Panc1 (cell line): ENCODE measurements around the gene ST3GAL5. TPM values are rescaled to one million over a fixed set of nuclear protein-coding genes. Genes with fewer than 3 reads are reported as not detected.

Source experiments
- ATAC-seq: fragments of 200-7000 bp; cut with Tn5 transposase; 2 replicates; pipeline ENCODE4 v1.9.1; 2020; ENCODE audit warnings: mild to moderate bottlenecking, moderate library complexity
- BruUV-seq: library from RNA; stranded (reverse); fragments of 400-500 nt; replicated peaks from 2 replicates; lab custom pipeline; 2021; lab: Mats Ljungman, UMichigan
- CTCF ChIA-PET: fragments of 300-600 bp; sonication (Branson Sonifier 250); formaldehyde crosslinking; loops from one replicate; lab custom pipeline; 2022; ENCODE audit warnings: antibody characterized with exemption; lab: Charles Lee
- POLR2A ChIA-PET: fragments of 300-600 bp; sonication (Branson Sonifier 250); formaldehyde crosslinking; loops from one replicate; lab custom pipeline; 2022; ENCODE audit warnings: antibody characterized with exemption; lab: Charles Lee
- DNase-seq: peaks from one replicate; pipeline ENCODE4 v3.0.0-alpha.2; 2010; ENCODE audit warnings: low read depth, low spot score
- H3K27ac ChIP-seq: 2 replicates; pipeline ENCODE4 v1.5.1; 2011; ENCODE audit warnings: mild to moderate bottlenecking, low read length, inconsistent platforms
- H3K27me3 ChIP-seq: fragments of 200-500 bp; sonication (Bioruptor generic); 2 replicates; pipeline ENCODE4 v1.6.0; 2014; ENCODE audit warnings: low read length, inconsistent platforms; ENCODE audit not compliant: control insufficient read depth, insufficient read depth
- H3K36me3 ChIP-seq: fragments of 200-500 bp; sonication (Bioruptor generic); 2 replicates; pipeline ENCODE4 v1.5.1; 2014; ENCODE audit warnings: inconsistent platforms, mild to moderate bottlenecking, low read length, moderate library complexity; ENCODE audit not compliant: control insufficient read depth, insufficient read depth
- H3K4me1 ChIP-seq: 2 replicates; pipeline ENCODE4 v1.5.1; 2011; ENCODE audit warnings: inconsistent platforms, mild to moderate bottlenecking, low read length, moderate library complexity; ENCODE audit not compliant: control insufficient read depth, insufficient read depth
- H3K4me3 ChIP-seq, 2 experiments: 2 replicates each; pipeline ENCODE4 v1.5.1; 2011 to 2012; ENCODE audit warnings: low read depth in 2 of 2, low read length in 2 of 2, mild to moderate bottlenecking in 2 of 2, inconsistent platforms in 1 of 2, moderate library complexity in 1 of 2
- H3K9me3 ChIP-seq: fragments of 200-500 bp; sonication (Bioruptor generic); 2 replicates; pipeline ENCODE4 v1.5.1; 2014; ENCODE audit warnings: low read depth, mild to moderate bottlenecking, inconsistent platforms, low read length, moderate library complexity; ENCODE audit not compliant: control insufficient read depth, insufficient read depth
- POLR2AphosphoS5 ChIP-seq: IDR thresholded peaks from 2 replicates; pipeline ENCODE4 v1.6.1; 2012; ENCODE audit warnings: mild to moderate bottlenecking, low read depth, low read length, moderate library complexity
- SIN3A ChIP-seq: IDR thresholded peaks from 2 replicates; pipeline ENCODE4 v1.6.1; 2012; ENCODE audit warnings: low read depth, mild to moderate bottlenecking, low read length, moderate library complexity, borderline replicate concordance; ENCODE audit not compliant: insufficient read depth
- TCF7L2 ChIP-seq: IDR thresholded peaks from 2 replicates; pipeline ENCODE4 v1.6.1; 2011; ENCODE audit warnings: mild to moderate bottlenecking, low read depth, low read length, inconsistent platforms
- in situ Hi-C: cut with HindIII; loops from 2 replicates; pipeline ENCODE4 v1.10.0; 2016; ENCODE audit warnings: low sequenced_read_pairs, low pct_unique_long_range_greater_than_20kb
- intact Hi-C: fragments of 100-400 bp; cut with micrococcal nuclease; formaldehyde crosslinking; loops from one replicate; pipeline ENCODE4 v1.10.0; 2022; ENCODE audit not compliant: unreplicated experiment
- total RNA-seq: library from RNA; stranded (reverse); gene quantifications from one replicate; pipeline ENCODE4 v1.2.1, GENCODE V29; 2021; ENCODE audit not compliant: unreplicated experiment
- TF ChIP-seq, protein P1 (sequence below): fragments of 450-650 bp; IDR thresholded peaks from 2 replicates; pipeline ENCODE4 v1.5.1; 2017; ENCODE audit warnings: mild to moderate bottlenecking
- TF ChIP-seq, protein P2 (sequence below), 2 experiments: IDR thresholded peaks; 2 replicates each; pipeline ENCODE4 v1.6.1; 2011 to 2012; ENCODE audit warnings: low read depth in 2 of 2, control low read depth in 1 of 2, low read length in 1 of 2, mild to moderate bottlenecking in 1 of 2, moderate library complexity in 1 of 2; ENCODE audit not compliant: insufficient read depth in 1 of 2

The ST3GAL5 gene
- total RNA-seq, 1 experiment from 2014 or later: 5.0 TPM

DNA sequence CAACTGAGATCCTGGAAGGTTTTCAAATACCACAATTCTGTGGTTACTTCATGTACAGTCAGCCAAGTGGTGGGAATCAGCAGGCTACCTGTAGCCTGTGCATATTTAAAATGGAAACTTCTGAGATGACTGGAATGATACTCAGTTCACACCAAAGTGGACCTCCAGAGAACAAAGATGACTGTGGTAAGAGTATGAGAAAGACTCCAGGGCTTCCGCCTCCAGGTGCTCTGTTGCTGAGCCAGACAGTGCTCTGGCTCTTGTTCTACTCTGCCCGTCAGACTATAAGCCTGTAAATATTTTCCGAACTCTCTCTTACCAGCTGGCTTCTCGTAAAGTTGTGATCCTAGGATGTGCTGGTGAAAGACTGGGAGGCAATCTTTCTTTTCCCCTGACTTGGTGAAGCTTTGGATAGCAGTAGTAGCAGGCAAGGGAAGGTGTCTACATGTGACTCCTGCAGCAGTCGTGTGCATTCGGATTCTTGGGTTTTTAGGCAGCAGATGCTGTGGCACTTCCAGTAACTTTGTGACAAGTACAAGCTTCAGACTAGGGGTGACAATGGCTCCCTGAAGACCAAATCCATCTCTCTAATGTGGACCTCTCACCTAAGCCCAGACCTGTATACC lies 23.1 kb downstream of the ST3GAL5 start:
- DNase-seq: no peak
- Histone ChIP-seq H3K36me3 (no peaks in the 10 kb centered on the region), H3K27ac (no peak overlapping the region), H3K9me3 (no peaks in the 10 kb centered on the region), H3K4me1 (no peaks in the 10 kb centered on the region), H3K27me3 (0 out of 2 replicates have a peak, but pooled peaks cover 2% of the 10 kb centered on the region), H3K4me3 (no peak overlapping the region)
- ChIA-PET POLR2A (no interaction called here), CTCF (interaction anchor here (0.6 kb wide), 1 partner anchor 9 kb away, joined by 6 read pairs; no protein-coding TSS in a partner anchor)
- no peak for ATAC-seq
- in situ Hi-C loops: no loop called here
- TF ChIP-seq TCF7L2 (no peak), POLR2AphosphoS5 (no peak), SIN3A (no peak)
- TF ChIP-seq, protein P1, sequence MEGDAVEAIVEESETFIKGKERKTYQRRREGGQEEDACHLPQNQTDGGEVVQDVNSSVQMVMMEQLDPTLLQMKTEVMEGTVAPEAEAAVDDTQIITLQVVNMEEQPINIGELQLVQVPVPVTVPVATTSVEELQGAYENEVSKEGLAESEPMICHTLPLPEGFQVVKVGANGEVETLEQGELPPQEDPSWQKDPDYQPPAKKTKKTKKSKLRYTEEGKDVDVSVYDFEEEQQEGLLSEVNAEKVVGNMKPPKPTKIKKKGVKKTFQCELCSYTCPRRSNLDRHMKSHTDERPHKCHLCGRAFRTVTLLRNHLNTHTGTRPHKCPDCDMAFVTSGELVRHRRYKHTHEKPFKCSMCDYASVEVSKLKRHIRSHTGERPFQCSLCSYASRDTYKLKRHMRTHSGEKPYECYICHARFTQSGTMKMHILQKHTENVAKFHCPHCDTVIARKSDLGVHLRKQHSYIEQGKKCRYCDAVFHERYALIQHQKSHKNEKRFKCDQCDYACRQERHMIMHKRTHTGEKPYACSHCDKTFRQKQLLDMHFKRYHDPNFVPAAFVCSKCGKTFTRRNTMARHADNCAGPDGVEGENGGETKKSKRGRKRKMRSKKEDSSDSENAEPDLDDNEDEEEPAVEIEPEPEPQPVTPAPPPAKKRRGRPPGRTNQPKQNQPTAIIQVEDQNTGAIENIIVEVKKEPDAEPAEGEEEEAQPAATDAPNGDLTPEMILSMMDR: no peak
- TF ChIP-seq, protein P2, sequence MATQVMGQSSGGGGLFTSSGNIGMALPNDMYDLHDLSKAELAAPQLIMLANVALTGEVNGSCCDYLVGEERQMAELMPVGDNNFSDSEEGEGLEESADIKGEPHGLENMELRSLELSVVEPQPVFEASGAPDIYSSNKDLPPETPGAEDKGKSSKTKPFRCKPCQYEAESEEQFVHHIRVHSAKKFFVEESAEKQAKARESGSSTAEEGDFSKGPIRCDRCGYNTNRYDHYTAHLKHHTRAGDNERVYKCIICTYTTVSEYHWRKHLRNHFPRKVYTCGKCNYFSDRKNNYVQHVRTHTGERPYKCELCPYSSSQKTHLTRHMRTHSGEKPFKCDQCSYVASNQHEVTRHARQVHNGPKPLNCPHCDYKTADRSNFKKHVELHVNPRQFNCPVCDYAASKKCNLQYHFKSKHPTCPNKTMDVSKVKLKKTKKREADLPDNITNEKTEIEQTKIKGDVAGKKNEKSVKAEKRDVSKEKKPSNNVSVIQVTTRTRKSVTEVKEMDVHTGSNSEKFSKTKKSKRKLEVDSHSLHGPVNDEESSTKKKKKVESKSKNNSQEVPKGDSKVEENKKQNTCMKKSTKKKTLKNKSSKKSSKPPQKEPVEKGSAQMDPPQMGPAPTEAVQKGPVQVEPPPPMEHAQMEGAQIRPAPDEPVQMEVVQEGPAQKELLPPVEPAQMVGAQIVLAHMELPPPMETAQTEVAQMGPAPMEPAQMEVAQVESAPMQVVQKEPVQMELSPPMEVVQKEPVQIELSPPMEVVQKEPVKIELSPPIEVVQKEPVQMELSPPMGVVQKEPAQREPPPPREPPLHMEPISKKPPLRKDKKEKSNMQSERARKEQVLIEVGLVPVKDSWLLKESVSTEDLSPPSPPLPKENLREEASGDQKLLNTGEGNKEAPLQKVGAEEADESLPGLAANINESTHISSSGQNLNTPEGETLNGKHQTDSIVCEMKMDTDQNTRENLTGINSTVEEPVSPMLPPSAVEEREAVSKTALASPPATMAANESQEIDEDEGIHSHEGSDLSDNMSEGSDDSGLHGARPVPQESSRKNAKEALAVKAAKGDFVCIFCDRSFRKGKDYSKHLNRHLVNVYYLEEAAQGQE (IDR thresholded peaks at IDR 0.05; ENCODE audit: insufficient read depth in 1 of 2, low read depth in 2 of 2, low read length in 1 of 2): no peak
- no TSS peak for BruUV-seq
- intact Hi-C loops: no loop called here

DNA sequence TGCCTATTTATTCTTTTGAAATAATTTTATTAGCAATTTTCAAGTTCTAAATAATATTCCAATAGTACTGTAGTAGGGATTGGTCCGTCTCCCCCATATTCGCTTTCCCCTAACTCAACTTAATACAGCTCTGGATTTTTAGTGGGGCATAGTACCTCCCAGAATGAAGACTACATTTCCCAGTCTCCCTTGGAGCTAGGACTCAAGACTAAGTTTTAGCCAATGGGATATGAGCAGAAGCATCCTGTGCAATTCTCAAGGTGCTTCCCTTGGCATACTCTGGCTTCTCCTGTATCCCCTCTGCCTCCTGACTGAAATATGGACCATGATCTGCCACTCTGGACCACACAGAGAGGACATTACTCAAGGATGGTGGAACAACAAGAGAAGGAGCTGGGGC lies 24.1 kb downstream of the ST3GAL5 start:
- intact Hi-C loops (no loop called here), in situ Hi-C loops (no loop called here)
- POLR2A ChIA-PET: no interaction called here
- no peak for TF ChIP-seq TCF7L2
- TF ChIP-seq POLR2AphosphoS5: no peak
- TF ChIP-seq, protein P2 (IDR thresholded peaks at IDR 0.05; ENCODE audit: insufficient read depth in 1 of 2, low read depth in 2 of 2, low read length in 1 of 2): no peak
- TF ChIP-seq, protein P1: no peak
- H3K27ac ChIP-seq: no peak overlapping the region
- no TSS peak for BruUV-seq
- no peaks in the 10 kb centered on the region for H3K36me3 ChIP-seq
- H3K9me3 ChIP-seq: no peaks in the 10 kb centered on the region
- CTCF ChIA-PET: interaction anchor here (0.6 kb wide), 1 partner anchor 10 kb away, joined by 6 read pairs; no protein-coding TSS in a partner anchor
- 0 out of 2 replicates have a peak, but pooled peaks cover 2% of the 10 kb centered on the region for H3K27me3 ChIP-seq
- no peaks in the 10 kb centered on the region for H3K4me1 ChIP-seq
- DNase-seq (no peak), ATAC-seq (no peak)
- H3K4me3 ChIP-seq: no peak overlapping the region
